GM21381 (cell line): ENCODE measurements around the gene FOLR1.
A peak's percentile ranks its signal among the peaks of the same experiment; 100 is the strongest.

ENCODE experiments used
- ATAC-seq: cut with Tn5 transposase; IDR thresholded peaks from one replicate; pipeline ENCODE4 v1.9.1; 2021; ENCODE audit warnings: mild to moderate bottlenecking, moderate library complexity; ENCODE audit not compliant: unreplicated experiment

FOLR1 gene

GRCh38 chr11:72222907-72223614 is 31.1 kb downstream of the FOLR1 start:
- ATAC-seq = peak; percentile 73

GRCh38 chr11:72223615-72224563 is 31.9 kb downstream of the FOLR1 start:
- peak; percentile 53 for ATAC-seq

GRCh38 chr11:72224564-72225410 is 32.8 kb downstream of the FOLR1 start, which contains the start of gene INPPL1:
TSS of gene INPPL1 (plus strand) at chr11:72224767. CDS start at chr11:72224985, 218 bp downstream.
- no peak for ATAC-seq

GRCh38 chr11:72225411-72225951 is 33.5 kb downstream of the FOLR1 start:
- ATAC-seq = no peak

- ATAC-seq = no peak
Measured at GRCh38 chr11:72226701-72227100, 34.8 kb downstream of the FOLR1 start.

GRCh38 chr11:72227316-72228228 is 35.6 kb downstream of the FOLR1 start:
- no peak for ATAC-seq

- ATAC-seq = no peak
Measured at GRCh38 chr11:72228229-72228843, 36.4 kb downstream of the FOLR1 start.

- no peak for ATAC-seq
Measured at GRCh38 chr11:72228844-72229231, 36.9 kb downstream of the FOLR1 start.

GRCh38 chr11:72229336-72229924 is 37.5 kb downstream of the FOLR1 start:
- no peak for ATAC-seq

GRCh38 chr11:72229925-72230763 is 38.2 kb downstream of the FOLR1 start:
- no peak for ATAC-seq

- ATAC-seq = no peak
Measured at GRCh38 chr11:72230764-72231365, 38.9 kb downstream of the FOLR1 start.

GRCh38 chr11:72231396-72232259 is 39.7 kb downstream of the FOLR1 start:
- no peak for ATAC-seq

GRCh38 chr11:72232260-72233055 is 40.5 kb downstream of the FOLR1 start:
- ATAC-seq = no peak

GRCh38 chr11:72233056-72233772 is 41.3 kb downstream of the FOLR1 start:
- no peak for ATAC-seq
